Panc1 (cell line): ENCODE results near the gene WIZ. TPM values are rescaled to one million over a fixed set of nuclear protein-coding genes. Genes with fewer than 3 reads are reported as not detected.
"Not testable (repeated sequence)": the region's sequence is repeated elsewhere in the genome, so short reads cannot be mapped to it uniquely, and the experiment has no call there.

Experiments
- ATAC-seq: fragments of 200-7000 bp; cut with Tn5 transposase; 2 replicates; pipeline ENCODE4 v1.9.1; 2020; ENCODE audit warnings: mild to moderate bottlenecking, moderate library complexity
- BruUV-seq: library from RNA; stranded (reverse); fragments of 400-500 nt; replicated peaks from 2 replicates; lab custom pipeline; 2021; lab: Mats Ljungman, UMichigan
- CTCF ChIA-PET: fragments of 300-600 bp; sonication (Branson Sonifier 250); formaldehyde crosslinking; loops from one replicate; lab custom pipeline; 2022; ENCODE audit warnings: antibody characterized with exemption; lab: Charles Lee
- POLR2A ChIA-PET: fragments of 300-600 bp; sonication (Branson Sonifier 250); formaldehyde crosslinking; loops from one replicate; lab custom pipeline; 2022; ENCODE audit warnings: antibody characterized with exemption; lab: Charles Lee
- DNase-seq: peaks from one replicate; pipeline ENCODE4 v3.0.0-alpha.2; 2010; ENCODE audit warnings: low read depth, low spot score
- H3K27ac ChIP-seq: 2 replicates; pipeline ENCODE4 v1.5.1; 2011; ENCODE audit warnings: mild to moderate bottlenecking, low read length, inconsistent platforms
- H3K27me3 ChIP-seq: fragments of 200-500 bp; sonication (Bioruptor generic); 2 replicates; pipeline ENCODE4 v1.6.0; 2014; ENCODE audit warnings: low read length, inconsistent platforms; ENCODE audit not compliant: control insufficient read depth, insufficient read depth
- H3K36me3 ChIP-seq: fragments of 200-500 bp; sonication (Bioruptor generic); 2 replicates; pipeline ENCODE4 v1.5.1; 2014; ENCODE audit warnings: inconsistent platforms, mild to moderate bottlenecking, low read length, moderate library complexity; ENCODE audit not compliant: control insufficient read depth, insufficient read depth
- H3K4me1 ChIP-seq: 2 replicates; pipeline ENCODE4 v1.5.1; 2011; ENCODE audit warnings: inconsistent platforms, mild to moderate bottlenecking, low read length, moderate library complexity; ENCODE audit not compliant: control insufficient read depth, insufficient read depth
- H3K4me3 ChIP-seq, 2 experiments: 2 replicates each; pipeline ENCODE4 v1.5.1; 2011 to 2012; ENCODE audit warnings: low read depth in 2 of 2, low read length in 2 of 2, mild to moderate bottlenecking in 2 of 2, inconsistent platforms in 1 of 2, moderate library complexity in 1 of 2
- H3K9me3 ChIP-seq: fragments of 200-500 bp; sonication (Bioruptor generic); 2 replicates; pipeline ENCODE4 v1.5.1; 2014; ENCODE audit warnings: low read depth, mild to moderate bottlenecking, inconsistent platforms, low read length, moderate library complexity; ENCODE audit not compliant: control insufficient read depth, insufficient read depth
- CTCF ChIP-seq: fragments of 450-650 bp; IDR thresholded peaks from 2 replicates; pipeline ENCODE4 v1.5.1; 2017; ENCODE audit warnings: mild to moderate bottlenecking
- POLR2AphosphoS5 ChIP-seq: IDR thresholded peaks from 2 replicates; pipeline ENCODE4 v1.6.1; 2012; ENCODE audit warnings: mild to moderate bottlenecking, low read depth, low read length, moderate library complexity
- REST ChIP-seq, 2 experiments: IDR thresholded peaks; 2 replicates each; pipeline ENCODE4 v1.6.1; 2011 to 2012; ENCODE audit warnings: low read depth in 2 of 2, control low read depth in 1 of 2, low read length in 1 of 2, mild to moderate bottlenecking in 1 of 2, moderate library complexity in 1 of 2; ENCODE audit not compliant: insufficient read depth in 1 of 2
- SIN3A ChIP-seq: IDR thresholded peaks from 2 replicates; pipeline ENCODE4 v1.6.1; 2012; ENCODE audit warnings: low read depth, mild to moderate bottlenecking, low read length, moderate library complexity, borderline replicate concordance; ENCODE audit not compliant: insufficient read depth
- TCF7L2 ChIP-seq: IDR thresholded peaks from 2 replicates; pipeline ENCODE4 v1.6.1; 2011; ENCODE audit warnings: mild to moderate bottlenecking, low read depth, low read length, inconsistent platforms
- in situ Hi-C: cut with HindIII; loops from 2 replicates; pipeline ENCODE4 v1.10.0; 2016; ENCODE audit warnings: low sequenced_read_pairs, low pct_unique_long_range_greater_than_20kb
- intact Hi-C: fragments of 100-400 bp; cut with micrococcal nuclease; formaldehyde crosslinking; loops from one replicate; pipeline ENCODE4 v1.10.0; 2022; ENCODE audit not compliant: unreplicated experiment
- total RNA-seq: library from RNA; stranded (reverse); gene quantifications from one replicate; pipeline ENCODE4 v1.2.1, GENCODE V29; 2021; ENCODE audit not compliant: unreplicated experiment

Gene WIZ
- total RNA-seq, 1 experiment from 2014 or later, result 41.9 TPM

- H3K36me3 ChIP-seq, result peaks cover 9% of the 10 kb centered on the region; the same call in 1 of the 2 replicates
- no peak for TF ChIP-seq TCF7L2
- TF ChIP-seq CTCF, result no peak
- TF ChIP-seq SIN3A, result no peak
- TF ChIP-seq POLR2AphosphoS5, result no peak
- TF ChIP-seq REST (IDR thresholded peaks at IDR 0.05; ENCODE audit: insufficient read depth in 1 of 2, low read depth in 2 of 2, low read length in 1 of 2), result no peak
- ChIA-PET CTCF (no interaction called here), POLR2A (no interaction called here)
- H3K27ac ChIP-seq, result peak overlapping the region; percentile 89
- peak overlapping the region; percentile 94 to 97 for H3K4me3 ChIP-seq
- in situ Hi-C loops (no loop called here), intact Hi-C loops (loop anchor here (5.0 kb wide), 1 partner anchor 140 kb away; no protein-coding TSS in a partner anchor)
- ATAC-seq, result no peak
- H3K9me3 ChIP-seq, result no peaks in the 10 kb centered on the region
- H3K4me1 ChIP-seq, result peaks cover 13% of the 10 kb centered on the region
- no peaks in the 10 kb centered on the region for H3K27me3 ChIP-seq
- DNase-seq, result no peak
- no TSS peak for BruUV-seq
These were observed 32.1 kb downstream of the WIZ start for GRCh38 chr19:15417699-15418098.

DNA sequence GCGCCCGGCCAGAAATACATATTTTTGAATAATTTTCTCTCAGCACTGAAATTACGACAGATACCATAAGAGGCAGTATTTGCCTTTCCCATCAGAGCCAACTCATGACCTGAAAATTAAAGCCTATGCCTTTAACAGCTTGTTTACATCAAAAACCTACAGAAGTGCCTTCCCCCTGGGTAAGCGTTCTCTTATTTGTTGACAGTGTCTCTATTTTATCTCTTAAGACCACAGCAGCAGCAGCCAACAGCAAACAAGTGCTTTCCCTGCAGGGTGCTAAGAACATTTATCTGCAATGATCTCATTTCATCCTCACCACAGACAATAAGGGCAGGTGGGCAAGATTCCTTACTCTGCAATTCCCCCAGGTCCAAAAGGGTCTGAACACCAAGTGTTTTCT lies 36.9 kb downstream of the WIZ start:
- BruUV-seq, result no TSS peak
- POLR2A ChIA-PET, result no interaction called here
- CTCF ChIA-PET, result no interaction called here
- Histone ChIP-seq H3K27ac (no peak overlapping the region), H3K27me3 (no peaks in the 10 kb centered on the region), H3K36me3 (peaks cover 2% of the 10 kb centered on the region), H3K9me3 (no peaks in the 10 kb centered on the region), H3K4me3 (no peak overlapping the region), H3K4me1 (peaks cover 9% of the 10 kb centered on the region; the same call in 1 of the 2 replicates)
- intact Hi-C loops (no loop called here), in situ Hi-C loops (no loop called here)
- no peak for DNase-seq
- no peak for ATAC-seq
- TF ChIP-seq TCF7L2, result no peak
- TF ChIP-seq POLR2AphosphoS5, result no peak
- TF ChIP-seq REST (IDR thresholded peaks at IDR 0.05; ENCODE audit: insufficient read depth in 1 of 2, low read depth in 2 of 2, low read length in 1 of 2), result no peak
- TF ChIP-seq SIN3A, result no peak
- no peak for TF ChIP-seq CTCF

DNA sequence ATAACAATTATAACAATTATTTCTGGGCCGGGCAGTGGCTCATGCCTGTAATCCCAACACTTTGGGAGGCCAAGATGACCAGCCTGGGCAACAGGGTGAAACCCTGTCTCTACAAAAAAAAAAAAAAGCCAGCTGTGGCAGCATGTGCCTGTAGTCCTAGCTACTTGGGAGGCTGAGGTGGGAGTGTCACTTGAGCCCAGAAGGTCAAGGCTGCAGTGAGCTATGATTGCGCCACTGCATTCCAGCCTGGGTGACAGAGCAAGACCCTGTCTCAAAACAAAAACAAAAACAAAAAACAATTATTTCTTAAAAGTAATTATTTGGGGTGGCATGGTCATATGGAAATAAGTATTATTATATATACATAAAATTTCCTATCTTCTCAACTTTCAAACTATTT lies 38.4 kb downstream of the WIZ start:
- H3K36me3 ChIP-seq, H3K27me3 ChIP-seq, in situ Hi-C loops, POLR2A ChIA-PET, CTCF ChIA-PET, BruUV-seq, H3K4me3 ChIP-seq, intact Hi-C loops, H3K4me1 ChIP-seq, H3K27ac ChIP-seq, ATAC-seq, DNase-seq, H3K9me3 ChIP-seq: not testable (repeated sequence)
